Testis (tissue), 2 donors: Measurements from ENCODE around the gene FUS.

Source experiments
- POLR2A ChIP-seq: fragments of 450-650 bp; IDR thresholded peaks from one replicate; pipeline ENCODE4 v1.6.1; 2017; ENCODE audit warnings: antibody characterized with exemption, mild to moderate bottlenecking, moderate library complexity
- TF ChIP-seq, protein P1 (sequence below), 3 experiments: fragments of 450-650 bp in 2 of 3; fragments of 200-600 bp in 1 of 3; sonication (generic) in 1 of 3; IDR thresholded peaks; one replicate each; pipeline ENCODE4 v1.5.1; 2016 to 2019; ENCODE audit warnings: antibody characterized with exemption in 3 of 3, mild to moderate bottlenecking in 2 of 3, moderate library complexity in 1 of 3

DNA sequence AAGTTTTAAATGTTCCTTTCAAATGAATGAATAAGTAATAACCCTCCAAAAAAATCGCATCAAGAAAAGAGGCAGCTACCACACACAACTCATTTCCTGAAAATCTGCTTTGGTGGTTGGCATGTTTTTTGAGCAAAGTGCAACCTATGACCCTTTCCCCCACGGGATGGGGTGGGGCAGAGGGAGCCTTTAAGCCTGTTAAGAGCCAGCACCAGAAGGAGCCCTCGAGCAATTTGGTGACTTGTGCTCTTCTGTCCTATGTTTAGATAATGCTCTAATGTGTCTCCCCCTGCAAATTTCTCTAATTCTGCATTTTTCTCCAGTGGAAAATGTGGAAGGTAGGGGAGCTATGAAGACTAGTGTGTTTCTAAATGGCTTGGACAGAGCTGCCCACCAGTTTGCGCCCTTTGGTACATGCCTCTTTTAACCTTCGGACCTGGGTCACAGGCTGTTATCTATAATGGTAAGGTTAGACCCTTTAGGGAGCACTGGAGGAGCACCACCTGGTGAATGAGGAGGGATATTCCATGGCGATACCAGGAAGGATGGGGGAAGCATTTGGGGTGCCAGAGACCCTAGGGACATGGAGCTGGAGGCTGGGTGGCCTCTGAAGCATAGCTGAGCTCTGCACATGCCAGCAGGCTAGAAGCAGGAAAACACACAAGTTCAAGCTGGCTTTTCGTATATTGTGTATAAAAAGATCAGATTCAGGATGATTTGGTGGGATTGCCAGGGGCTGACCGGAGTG, 21.1 kb downstream of the FUS start:
- TF ChIP-seq, protein P1, sequence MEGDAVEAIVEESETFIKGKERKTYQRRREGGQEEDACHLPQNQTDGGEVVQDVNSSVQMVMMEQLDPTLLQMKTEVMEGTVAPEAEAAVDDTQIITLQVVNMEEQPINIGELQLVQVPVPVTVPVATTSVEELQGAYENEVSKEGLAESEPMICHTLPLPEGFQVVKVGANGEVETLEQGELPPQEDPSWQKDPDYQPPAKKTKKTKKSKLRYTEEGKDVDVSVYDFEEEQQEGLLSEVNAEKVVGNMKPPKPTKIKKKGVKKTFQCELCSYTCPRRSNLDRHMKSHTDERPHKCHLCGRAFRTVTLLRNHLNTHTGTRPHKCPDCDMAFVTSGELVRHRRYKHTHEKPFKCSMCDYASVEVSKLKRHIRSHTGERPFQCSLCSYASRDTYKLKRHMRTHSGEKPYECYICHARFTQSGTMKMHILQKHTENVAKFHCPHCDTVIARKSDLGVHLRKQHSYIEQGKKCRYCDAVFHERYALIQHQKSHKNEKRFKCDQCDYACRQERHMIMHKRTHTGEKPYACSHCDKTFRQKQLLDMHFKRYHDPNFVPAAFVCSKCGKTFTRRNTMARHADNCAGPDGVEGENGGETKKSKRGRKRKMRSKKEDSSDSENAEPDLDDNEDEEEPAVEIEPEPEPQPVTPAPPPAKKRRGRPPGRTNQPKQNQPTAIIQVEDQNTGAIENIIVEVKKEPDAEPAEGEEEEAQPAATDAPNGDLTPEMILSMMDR (IDR thresholded peaks at IDR 0.05): no peak
- TF ChIP-seq POLR2A: no peak
